ENCODE results near the gene CLRN3.

Gene CLRN3

DNA sequence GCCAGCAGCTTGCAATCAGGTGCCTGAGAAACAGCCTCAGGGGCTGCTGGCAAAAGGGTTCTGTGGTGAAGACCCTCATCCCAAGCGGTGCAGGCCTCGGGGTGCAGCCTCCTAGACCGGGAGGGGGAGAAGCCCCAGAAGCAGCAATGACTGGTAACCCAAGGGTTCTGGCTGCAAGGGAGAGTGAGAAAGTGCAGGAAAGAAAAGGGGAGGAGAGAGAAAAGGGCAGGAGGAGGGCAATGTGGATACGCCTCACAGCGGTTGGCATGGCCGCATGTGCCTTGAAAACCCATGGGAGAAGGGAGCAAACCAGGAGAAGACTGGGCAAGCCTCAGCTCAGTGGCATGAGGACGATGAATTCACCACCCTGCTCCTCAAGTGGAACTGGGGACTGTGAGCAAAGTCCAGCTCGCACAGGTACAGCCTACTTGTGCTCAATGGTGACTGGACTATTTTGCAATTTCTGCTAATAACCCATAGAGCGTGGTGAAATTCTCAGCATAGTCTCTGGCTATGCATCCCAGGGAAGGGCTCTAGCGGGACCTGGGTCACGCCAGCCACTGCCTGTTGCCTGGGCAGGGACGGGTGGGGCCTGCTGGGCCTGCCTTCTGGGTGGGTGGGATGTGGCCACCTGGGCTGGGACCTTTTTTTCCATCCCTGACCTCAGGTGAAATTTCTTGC, 6.2 kb downstream of the CLRN3 start:
- TF ChIP-seq TAF1 (IDR thresholded peaks at IDR 0.05; ENCODE audit: borderline replicate concordance, insufficient read depth, low read length) (no peak), SIN3A (IDR thresholded peaks at IDR 0.05; ENCODE audit: borderline replicate concordance, insufficient read depth, low read length) (no peak), FOXP2 (optimal IDR thresholded peaks at IDR 0.05; ENCODE audit: borderline replicate concordance, extremely low read depth, extremely low read length, insufficient read depth) (no peak), POLR2AphosphoS5 (IDR thresholded peaks at IDR 0.05; ENCODE audit: low read depth, low read length) (no peak)
- TF ChIP-seq, protein P1, sequence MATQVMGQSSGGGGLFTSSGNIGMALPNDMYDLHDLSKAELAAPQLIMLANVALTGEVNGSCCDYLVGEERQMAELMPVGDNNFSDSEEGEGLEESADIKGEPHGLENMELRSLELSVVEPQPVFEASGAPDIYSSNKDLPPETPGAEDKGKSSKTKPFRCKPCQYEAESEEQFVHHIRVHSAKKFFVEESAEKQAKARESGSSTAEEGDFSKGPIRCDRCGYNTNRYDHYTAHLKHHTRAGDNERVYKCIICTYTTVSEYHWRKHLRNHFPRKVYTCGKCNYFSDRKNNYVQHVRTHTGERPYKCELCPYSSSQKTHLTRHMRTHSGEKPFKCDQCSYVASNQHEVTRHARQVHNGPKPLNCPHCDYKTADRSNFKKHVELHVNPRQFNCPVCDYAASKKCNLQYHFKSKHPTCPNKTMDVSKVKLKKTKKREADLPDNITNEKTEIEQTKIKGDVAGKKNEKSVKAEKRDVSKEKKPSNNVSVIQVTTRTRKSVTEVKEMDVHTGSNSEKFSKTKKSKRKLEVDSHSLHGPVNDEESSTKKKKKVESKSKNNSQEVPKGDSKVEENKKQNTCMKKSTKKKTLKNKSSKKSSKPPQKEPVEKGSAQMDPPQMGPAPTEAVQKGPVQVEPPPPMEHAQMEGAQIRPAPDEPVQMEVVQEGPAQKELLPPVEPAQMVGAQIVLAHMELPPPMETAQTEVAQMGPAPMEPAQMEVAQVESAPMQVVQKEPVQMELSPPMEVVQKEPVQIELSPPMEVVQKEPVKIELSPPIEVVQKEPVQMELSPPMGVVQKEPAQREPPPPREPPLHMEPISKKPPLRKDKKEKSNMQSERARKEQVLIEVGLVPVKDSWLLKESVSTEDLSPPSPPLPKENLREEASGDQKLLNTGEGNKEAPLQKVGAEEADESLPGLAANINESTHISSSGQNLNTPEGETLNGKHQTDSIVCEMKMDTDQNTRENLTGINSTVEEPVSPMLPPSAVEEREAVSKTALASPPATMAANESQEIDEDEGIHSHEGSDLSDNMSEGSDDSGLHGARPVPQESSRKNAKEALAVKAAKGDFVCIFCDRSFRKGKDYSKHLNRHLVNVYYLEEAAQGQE (IDR thresholded peaks at IDR 0.05; ENCODE audit: insufficient read depth in 1 of 2, low read depth in 2 of 2, low read length in 2 of 2), result no peak

DNA sequence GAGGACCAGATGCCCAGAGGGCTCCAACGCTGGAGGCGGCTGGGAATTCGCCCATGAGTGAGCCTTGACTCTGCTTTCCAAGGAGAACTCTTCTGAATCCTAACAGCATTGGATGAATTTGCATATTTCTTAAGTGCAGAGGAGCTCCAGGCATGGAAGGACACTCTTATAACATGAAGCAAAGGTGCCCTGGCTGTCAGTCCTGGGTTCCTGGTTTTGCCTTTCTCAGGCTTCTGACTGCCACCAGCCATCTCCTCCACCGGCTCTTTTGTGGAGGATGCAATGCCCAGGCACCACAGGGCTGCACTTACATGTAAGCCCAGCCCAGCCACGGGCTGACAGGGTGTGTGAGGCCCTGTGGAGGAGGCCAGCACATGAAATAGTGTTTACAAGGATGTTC, 8.2 kb downstream of the CLRN3 start:
- TF ChIP-seq SIN3A (IDR thresholded peaks at IDR 0.05; ENCODE audit: borderline replicate concordance, insufficient read depth, low read length), result no peak

DNA sequence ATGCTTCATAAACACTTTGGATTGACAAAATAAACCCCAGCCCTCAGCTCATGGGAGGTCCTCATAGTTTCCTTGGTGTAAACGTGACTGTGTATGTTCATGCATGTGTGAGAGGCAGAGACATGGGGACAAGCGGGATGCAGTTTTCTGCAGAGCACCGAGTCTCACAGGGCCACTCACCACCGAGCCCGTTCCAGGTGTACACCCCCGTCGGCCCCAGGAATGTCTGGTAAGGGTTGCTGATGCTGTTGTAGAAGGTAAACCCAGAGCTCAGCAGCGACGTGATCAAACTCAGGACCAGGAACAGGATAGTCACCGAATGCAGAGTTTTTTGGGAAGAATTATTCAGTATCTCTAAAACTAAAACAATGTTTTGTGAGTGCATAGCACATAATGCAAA, 9.2 kb downstream of the CLRN3 start:
- no peak for TF ChIP-seq POLR2AphosphoS5 (IDR thresholded peaks at IDR 0.05; ENCODE audit: low read depth, low read length)
- TF ChIP-seq SIN3A (IDR thresholded peaks at IDR 0.05; ENCODE audit: borderline replicate concordance, insufficient read depth, low read length), result no peak
- TF ChIP-seq, protein P1 (IDR thresholded peaks at IDR 0.05; ENCODE audit: insufficient read depth in 1 of 2, low read depth in 2 of 2, low read length in 2 of 2), result no peak
- TF ChIP-seq FOXP2 (optimal IDR thresholded peaks at IDR 0.05; ENCODE audit: borderline replicate concordance, extremely low read depth, extremely low read length, insufficient read depth), result no peak
- no peak for TF ChIP-seq TAF1 (IDR thresholded peaks at IDR 0.05; ENCODE audit: borderline replicate concordance, insufficient read depth, low read length)

DNA sequence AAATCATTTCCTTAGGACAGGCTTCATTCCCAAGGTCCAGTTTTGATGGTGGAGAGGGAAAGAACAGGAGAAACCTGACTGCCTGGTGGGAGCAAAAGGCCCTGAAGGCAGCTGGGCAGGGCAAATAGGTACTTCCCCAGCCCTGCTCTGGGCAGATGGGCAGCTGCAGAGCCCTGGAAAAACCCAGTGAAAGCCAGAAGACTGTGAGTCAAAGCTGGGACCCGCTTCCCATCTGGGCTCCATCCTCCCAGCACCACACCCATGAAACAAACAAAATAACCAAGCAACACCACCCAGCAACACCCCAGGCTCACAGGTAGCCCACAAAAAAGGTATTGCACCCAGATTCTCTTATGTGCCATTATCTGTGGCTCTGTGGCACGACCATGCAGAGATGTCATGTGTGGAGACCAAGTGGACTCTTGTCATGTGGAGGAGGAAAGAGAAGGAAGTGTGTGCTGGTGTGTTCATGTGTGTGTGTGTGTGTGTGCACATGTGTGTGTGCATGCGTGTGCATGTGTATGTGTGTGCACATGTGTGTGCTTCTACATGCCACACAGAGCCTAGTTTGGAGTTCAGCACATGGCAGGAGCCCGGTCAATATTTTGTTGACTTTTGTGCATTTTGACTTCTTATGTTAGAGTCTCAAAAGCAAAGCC, 9.8 kb downstream of the CLRN3 start:
- TF ChIP-seq SIN3A (IDR thresholded peaks at IDR 0.05; ENCODE audit: borderline replicate concordance, insufficient read depth, low read length) (no peak), FOXP2 (optimal IDR thresholded peaks at IDR 0.05; ENCODE audit: borderline replicate concordance, extremely low read depth, extremely low read length, insufficient read depth) (no peak), POLR2AphosphoS5 (IDR thresholded peaks at IDR 0.05; ENCODE audit: low read depth, low read length) (no peak), TAF1 (IDR thresholded peaks at IDR 0.05; ENCODE audit: borderline replicate concordance, insufficient read depth, low read length) (no peak)
- TF ChIP-seq, protein P1 (IDR thresholded peaks at IDR 0.05; ENCODE audit: insufficient read depth in 1 of 2, low read depth in 2 of 2, low read length in 2 of 2), result no peak

DNA sequence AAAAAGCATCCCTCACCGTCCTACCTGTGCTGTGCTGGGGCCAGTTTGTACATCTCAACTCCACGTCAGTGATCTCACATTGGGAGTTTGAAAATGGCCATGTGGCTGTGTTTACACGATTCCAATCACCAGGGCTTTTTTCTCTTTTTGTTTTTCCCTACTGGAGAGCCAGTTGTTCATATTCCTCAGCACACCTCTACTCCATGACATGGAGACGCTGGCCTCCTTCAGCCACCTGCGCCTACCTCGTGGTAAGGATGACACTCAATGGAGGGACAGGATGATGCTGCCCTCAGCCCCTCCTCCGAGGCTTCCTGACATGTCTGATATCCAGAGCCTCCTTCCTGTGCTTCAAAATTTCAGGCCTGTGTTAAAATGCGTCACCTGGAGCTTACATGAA, 10.3 kb downstream of the CLRN3 start:
- no peak for TF ChIP-seq TAF1 (IDR thresholded peaks at IDR 0.05; ENCODE audit: borderline replicate concordance, insufficient read depth, low read length)
- TF ChIP-seq SIN3A (IDR thresholded peaks at IDR 0.05; ENCODE audit: borderline replicate concordance, insufficient read depth, low read length), result no peak
- TF ChIP-seq FOXP2 (optimal IDR thresholded peaks at IDR 0.05; ENCODE audit: borderline replicate concordance, extremely low read depth, extremely low read length, insufficient read depth), result no peak
- no peak for TF ChIP-seq POLR2AphosphoS5 (IDR thresholded peaks at IDR 0.05; ENCODE audit: low read depth, low read length)
- TF ChIP-seq, protein P1 (IDR thresholded peaks at IDR 0.05; ENCODE audit: insufficient read depth in 1 of 2, low read depth in 2 of 2, low read length in 2 of 2), result no peak

Data from PFSK-1 (cell line).